GM21825 (cell line): ENCODE results near the gene VAPA.

Experiments
- ATAC-seq: cut with Tn5 transposase; IDR thresholded peaks from one replicate; pipeline ENCODE4 v1.9.1; 2021; ENCODE audit warnings: mild to moderate bottlenecking, moderate library complexity; ENCODE audit not compliant: unreplicated experiment

The VAPA gene

GRCh38 chr18:9931678-9932077, 17.9 kb downstream of the VAPA start:
- no peak for ATAC-seq

- ATAC-seq = no peak
Measured at GRCh38 chr18:9933865-9934264, 20.0 kb downstream of the VAPA start.

GRCh38 chr18:9934274-9934673, 20.5 kb downstream of the VAPA start:
- ATAC-seq = no peak

GRCh38 chr18:9941103-9941502, 27.3 kb downstream of the VAPA start:
- ATAC-seq = no peak

GRCh38 chr18:9941660-9942059, 27.8 kb downstream of the VAPA start:
- ATAC-seq = no peak

- ATAC-seq = no peak
Measured at GRCh38 chr18:9943311-9943710, 29.5 kb downstream of the VAPA start.

GRCh38 chr18:9944805-9945204, 31.0 kb downstream of the VAPA start:
- ATAC-seq = no peak

GRCh38 chr18:9946831-9947230, 33.0 kb downstream of the VAPA start:
- ATAC-seq = no peak

GRCh38 chr18:9947248-9947647, 33.4 kb downstream of the VAPA start:
- no peak for ATAC-seq

- ATAC-seq = no peak
Measured at GRCh38 chr18:9949315-9949714, 35.5 kb downstream of the VAPA start.

GRCh38 chr18:9949861-9950260, 36.0 kb downstream of the VAPA start:
- ATAC-seq = no peak

GRCh38 chr18:9950289-9951016, 36.6 kb downstream of the VAPA start:
- no peak for ATAC-seq

GRCh38 chr18:9951022-9951859, 37.4 kb downstream of the VAPA start:
- ATAC-seq = no peak

GRCh38 chr18:9952633-9953416, 39.0 kb downstream of the VAPA start:
- no peak for ATAC-seq

GRCh38 chr18:9958861-9959399, 45.1 kb downstream of the VAPA start:
- no peak for ATAC-seq

GRCh38 chr18:9959564-9959963, 45.7 kb downstream of the VAPA start:
- no peak for ATAC-seq

GRCh38 chr18:9960258-9960904, 46.6 kb downstream of the VAPA start:
- ATAC-seq = no peak

GRCh38 chr18:9961041-9961440, 47.2 kb downstream of the VAPA start:
- no peak for ATAC-seq

GRCh38 chr18:9965711-9966624, 52.2 kb downstream of the VAPA start:
- no peak for ATAC-seq
